Measurements from ENCODE around the gene RNF213.
"Not testable (repeated sequence)": the region's sequence is repeated elsewhere in the genome, so short reads cannot be mapped to it uniquely, and the experiment has no call there.

Gene RNF213

DNA sequence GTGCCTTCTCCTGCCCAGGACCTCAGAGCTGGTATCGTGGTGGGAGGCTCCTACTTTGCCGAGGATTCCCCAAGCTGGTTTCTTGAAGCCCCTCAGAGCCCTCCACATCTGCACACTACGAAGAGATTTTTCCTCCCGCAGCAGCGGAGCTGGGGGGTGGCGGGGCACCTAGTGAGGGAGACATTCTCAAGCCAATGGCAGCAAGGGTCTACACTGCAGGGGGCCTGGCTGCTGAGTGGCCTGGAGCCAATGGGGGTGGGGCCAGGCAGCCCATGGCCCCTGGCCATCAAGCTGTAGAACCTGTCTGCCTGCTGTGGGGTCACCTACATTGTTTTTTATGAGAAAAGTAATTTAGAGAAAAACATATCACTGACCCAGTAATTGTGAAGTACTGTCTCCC is 35.4 kb upstream of the RNF213 start:
- no peak for DNase-seq

DNA sequence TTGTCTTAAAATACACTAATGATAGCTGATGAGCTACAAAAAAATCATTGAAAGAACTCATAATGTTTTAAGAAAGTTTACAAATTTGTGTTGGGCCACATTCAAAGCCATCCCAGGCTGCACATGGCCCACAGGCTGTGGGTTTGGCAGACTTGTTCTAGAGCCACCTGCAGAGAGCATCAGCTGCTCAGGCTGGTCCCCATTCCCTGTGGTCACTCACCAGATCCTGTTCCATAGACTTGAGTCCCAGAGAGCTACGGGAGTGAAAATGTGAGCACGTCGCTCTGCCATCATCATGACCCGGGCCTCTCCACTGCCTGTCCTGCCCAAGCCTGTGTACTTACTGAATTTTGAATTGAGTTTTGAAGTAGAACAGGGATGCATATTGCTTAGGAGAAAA is 33.5 kb upstream of the RNF213 start:
- DNase-seq, result no peak

DNA sequence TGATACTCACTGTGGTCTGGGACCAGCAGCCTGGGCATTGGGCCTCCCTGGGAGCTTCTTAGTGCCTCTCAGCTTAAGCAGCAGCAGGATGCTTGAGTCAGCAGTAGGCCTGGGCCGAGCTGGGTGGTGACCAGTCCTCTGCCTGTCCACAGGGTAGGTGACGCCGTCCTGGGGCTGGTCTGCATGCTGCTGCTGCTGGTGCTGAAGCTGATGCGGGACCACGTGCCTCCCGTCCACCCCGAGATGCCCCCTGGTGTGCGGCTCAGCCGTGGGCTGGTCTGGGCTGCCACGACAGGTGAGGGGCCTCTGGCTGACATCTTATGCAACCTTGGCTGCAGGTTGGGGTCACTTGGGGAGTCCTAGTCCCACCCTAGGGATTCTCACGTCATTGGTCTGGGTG is 33.0 kb upstream of the RNF213 start:
- no peak for DNase-seq

DNA sequence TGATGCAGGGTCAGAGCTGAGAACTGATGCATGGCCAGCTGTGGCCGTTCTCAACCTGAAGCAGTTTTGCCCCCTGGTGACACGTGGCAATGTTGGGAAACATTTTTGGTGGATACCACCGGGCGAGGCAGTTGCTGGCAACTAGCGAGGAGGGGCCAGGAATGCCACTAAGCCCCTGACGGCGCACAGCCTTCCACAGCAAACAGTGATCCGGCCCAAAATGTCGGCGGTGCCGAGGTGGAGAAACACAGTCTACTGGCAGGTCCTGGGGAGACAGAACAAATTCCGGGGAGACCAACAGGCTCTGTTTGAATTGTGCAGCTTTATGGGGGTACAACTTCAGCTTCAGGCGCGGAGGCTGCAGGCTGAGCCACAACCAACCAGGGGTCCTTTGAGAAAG is 32.2 kb upstream of the RNF213 start:
- DNase-seq, result no peak

DNA sequence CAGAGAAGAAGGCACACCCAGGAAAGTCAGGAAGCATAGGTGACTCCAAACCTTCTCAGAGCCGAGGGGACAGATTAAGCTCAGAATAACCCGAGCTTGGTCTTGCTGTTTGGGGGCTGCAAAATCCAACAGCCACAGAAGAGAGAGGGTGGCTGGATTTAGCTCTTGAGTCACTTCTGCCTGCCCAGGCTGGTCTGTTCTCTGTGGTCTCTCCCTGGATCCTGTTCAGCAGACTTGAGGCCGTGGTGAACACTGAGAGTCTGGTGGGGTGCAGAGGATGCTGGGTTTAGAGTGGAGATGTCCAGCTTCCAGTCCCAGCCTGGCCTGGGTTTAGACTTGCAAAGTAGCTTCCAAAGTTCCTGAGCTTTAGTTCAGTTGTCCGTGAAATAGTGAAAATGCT is 31.6 kb upstream of the RNF213 start:
- DNase-seq, result no peak

DNA sequence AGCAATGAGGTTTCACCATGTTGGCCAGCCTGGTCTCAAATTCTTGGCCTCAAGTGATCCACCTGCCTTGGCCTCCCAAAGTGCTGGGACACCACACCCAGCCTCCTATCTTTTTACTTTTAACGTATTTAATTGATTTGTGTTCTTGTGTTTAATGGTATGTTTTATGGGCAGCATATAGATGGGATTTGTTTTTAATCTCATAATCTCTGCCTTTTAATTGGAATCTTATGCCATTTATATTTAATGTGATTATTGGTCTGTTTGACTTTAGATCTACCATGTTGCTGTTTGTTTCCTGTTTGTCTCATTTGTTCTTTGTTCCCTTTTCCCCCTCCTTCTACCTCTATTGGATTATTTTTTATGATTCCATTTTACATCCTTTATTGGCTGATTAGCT is 28.2 kb upstream of the RNF213 start:
- no peak for DNase-seq

DNA sequence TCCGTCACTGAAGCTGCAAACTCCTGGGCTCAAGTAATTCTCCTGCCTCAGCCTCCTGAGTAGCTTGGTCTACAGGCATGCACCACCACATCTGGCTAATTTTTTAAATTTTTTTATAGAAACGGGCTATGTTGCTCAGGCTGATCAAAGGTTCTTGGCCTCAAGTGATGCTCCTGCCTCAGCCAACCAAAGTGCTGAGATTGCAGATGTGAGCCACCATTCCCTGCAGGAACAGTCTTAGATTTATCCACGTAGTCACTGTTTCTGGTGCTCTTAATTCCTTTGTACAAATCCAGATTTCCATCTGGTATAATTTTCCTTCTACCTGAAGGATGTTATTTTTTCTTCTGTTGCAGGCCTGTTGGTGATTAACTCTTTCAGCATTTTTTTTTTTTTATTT is 27.4 kb upstream of the RNF213 start:
- no peak for DNase-seq

DNA sequence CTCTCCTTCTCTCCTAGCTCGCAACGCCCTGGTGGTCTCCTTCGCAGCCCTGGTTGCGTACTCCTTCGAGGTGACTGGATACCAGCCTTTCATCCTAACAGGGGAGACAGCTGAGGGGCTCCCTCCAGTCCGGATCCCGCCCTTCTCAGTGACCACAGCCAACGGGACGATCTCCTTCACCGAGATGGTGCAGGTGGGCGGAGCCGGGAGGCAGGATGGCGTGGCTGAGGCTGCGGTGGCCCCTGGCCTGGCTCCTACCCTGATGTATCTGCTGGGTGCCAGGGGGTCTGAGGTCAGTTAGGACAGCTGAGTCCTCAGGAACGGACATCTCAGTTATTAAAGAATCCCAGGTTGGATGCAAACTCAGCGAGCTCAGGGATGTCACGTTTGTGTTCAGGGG is 23.7 kb upstream of the RNF213 start:
- no peak for DNase-seq

DNA sequence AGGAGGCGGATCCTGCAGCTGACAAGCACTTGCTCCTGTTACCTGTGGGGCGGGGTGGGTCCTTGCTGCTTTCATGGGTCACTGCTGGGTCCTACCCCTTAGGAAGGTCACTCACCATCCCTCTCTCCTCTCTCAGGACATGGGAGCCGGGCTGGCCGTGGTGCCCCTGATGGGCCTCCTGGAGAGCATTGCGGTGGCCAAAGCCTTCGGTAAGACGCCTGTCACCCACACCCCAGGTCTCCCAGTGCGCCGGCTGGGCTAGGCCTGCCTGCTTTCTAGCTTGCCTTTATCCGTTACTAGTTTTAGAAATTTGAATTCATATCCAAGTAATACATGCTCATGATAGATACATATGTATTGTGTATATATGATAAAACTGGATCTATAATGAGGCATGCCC is 23.3 kb upstream of the RNF213 start:
- no peak for DNase-seq

DNA sequence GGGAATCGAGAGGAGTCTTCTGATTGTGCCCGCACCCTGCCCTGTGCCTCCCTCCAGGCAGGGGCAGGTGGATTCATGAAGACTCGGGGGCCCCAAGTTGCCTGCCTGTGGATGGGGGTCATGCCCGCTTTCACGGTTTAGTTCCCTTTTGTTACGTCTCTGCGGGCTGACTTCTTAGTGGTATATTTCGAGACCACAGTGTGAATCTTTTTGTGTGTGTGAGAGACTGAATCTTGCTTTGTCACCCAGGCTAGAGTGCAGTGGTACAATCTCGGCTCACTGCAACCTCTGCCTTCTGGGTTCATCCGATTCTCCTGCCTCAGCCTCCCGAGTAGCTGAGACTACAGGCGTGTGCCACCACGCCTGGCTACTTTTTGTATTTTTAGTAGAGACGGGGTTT is 18.1 kb upstream of the RNF213 start:
- DNase-seq, result no peak

DNA sequence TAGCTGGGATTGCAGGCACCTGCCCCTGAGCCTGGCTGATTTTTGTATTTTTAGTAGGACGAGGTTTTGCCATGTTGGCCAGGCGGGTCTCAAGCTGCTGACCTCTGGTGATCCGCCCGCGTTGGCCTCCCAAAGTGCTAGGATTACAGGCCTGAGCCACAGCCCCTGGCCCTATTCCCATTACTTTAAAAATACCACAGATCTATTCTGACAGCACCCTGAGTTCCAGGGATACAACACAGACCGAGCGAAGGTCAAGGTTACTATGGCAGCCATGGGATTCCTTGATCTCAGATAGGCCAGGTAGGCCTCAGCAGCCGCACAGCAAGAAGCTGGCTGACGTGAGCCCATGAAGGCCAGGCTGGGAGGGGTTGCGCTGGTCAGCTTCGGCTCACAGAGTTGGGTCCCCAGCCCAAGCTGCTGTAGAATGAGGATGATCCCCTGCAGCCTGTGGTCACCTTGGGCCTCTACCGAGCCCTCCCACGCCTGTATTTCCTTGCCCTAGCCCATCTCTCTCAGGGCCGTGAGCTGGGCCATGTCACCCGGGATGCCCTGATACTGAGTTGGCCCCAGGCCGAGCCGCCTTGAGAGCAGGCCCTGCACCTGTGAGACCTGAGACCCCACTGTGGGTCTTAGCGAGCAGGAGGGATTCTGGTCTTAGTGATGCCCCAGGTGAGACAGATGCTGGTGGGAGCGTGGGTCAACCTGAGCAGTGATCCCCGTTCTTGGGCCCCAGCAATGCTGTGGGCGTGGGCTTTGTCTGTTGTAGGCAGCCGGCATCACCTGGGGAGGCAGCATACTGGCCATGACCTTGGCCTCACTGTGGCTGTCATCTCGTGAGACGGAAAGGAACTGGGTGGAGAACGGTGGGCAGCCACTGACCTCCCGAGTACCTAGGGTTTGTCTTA is 16.9 kb upstream of the RNF213 start:
- DNase-seq, result no peak

DNA sequence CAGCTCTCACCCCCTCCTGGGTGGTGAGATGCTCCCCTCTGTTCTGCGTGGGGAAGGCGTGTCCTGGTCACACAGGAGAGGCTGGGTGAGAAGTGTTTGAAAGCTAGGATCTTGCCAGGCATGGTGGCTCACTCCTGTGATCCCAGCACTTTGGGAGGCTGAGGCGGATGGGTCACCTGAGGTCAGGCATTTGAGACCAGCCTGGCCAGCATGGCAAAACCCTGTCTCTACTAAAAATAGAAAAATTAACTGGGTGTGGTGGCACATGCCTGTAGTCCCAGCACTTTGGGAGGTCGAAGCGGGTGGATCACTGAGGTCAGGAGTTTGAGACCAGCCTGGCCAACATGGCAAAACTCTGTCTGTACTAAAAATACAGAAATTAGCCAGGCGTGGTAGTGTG is 16.2 kb upstream of the RNF213 start:
- DNase-seq, result not testable (repeated sequence)

DNA sequence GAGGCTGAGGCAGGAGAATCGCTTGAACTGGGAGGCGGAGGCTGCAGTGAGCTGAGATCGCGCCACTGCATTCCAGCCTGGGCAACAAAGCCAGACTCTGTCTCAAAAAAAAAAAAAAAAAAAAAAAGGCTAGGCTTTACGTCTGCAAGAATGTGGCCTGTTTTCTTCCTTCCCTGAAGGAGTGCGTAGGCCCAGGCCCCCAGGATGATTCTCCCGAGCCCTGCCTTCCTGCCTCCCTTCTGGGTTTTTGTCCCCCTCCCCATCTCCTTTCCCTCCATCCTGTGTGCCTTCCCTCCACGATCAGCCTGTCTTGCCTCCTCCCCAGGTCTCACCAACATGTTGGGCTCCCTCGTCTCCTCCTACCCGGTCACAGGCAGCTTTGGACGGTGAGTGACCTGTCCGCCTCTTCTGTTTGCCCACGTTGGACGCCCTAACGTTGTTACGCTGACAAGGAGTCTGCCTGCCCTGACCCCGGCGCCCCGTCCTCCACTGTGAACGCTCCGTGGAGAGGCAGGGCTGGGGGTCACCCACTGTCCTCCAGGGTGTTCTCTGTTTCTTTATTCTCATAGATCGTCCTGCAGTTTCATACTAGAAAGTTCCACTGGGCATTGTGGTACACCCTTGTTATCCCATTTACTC is 15.7 kb upstream of the RNF213 start:
- no peak for DNase-seq

DNA sequence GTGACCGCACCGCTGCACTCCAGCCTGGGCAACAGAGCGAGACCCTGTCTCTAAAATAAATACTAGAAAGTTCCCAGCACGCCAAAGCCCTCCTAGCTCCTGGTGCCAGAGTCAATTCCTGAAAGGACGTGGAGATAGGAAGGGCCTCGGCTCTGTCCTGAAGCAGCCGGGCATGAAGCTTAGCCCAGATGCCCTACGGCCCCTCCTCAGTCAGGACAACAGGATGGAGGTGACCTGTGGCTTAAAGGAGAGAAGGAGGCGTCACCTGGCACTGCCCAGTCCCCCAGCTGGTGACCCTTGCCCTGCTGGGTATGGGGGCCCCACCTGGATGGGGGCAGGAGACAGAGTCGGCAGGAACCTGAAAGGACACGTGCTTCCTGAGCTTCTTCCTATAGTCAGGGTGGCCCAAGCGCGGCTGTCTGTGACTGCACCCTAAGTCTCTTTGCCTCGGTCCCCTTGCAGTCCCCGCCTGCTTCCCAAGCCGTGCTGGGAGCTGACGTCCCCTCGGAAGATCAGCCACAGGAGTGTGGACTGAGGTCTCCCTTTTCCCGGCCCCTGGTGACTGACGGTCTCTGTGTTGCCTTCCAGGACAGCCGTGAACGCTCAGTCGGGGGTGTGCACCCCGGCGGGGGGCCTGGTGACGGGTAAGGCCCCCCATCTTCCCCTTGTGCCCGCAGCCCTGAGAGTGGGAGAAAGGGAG is 14.9 kb upstream of the RNF213 start:
- no peak for DNase-seq

DNA sequence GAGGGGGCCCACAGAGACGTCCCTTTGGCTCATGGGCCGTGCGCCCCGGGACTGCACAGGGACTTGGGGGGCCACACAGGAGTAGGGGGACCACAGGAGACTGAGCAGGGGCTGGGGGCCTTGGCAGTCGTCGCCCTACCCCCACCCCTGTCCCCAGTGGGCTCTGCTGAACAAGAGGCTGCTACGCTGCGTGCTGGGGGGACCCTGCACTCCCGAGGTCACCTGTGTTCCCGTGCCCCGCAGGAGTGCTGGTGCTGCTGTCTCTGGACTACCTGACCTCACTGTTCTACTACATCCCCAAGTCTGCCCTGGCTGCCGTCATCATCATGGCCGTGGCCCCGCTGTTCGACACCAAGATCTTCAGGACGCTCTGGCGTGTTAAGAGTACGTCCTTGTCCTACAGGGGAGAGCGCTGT is 14.4 kb upstream of the RNF213 start:
- DNase-seq, result no peak

DNA sequence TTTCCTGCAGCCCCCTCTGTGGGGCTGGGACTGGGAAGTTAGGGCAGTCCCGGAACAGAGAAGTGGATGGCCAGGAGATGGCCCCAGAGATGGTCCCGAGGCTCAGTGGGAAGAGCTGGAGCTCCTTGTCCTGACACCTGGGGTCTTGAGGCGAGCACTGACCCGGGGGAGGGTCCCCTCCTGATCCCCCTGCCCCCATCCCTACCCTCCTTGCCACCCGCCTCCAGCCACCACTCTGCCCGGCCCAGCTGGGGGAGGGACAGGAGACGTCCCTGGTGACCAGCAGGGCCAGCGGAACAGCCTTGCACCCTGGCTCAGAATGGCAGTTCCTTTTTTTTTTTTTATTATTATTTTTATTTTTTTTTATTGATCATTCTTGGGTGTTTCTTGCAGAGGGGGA is 13.9 kb upstream of the RNF213 start:
- DNase-seq, result no peak

DNA sequence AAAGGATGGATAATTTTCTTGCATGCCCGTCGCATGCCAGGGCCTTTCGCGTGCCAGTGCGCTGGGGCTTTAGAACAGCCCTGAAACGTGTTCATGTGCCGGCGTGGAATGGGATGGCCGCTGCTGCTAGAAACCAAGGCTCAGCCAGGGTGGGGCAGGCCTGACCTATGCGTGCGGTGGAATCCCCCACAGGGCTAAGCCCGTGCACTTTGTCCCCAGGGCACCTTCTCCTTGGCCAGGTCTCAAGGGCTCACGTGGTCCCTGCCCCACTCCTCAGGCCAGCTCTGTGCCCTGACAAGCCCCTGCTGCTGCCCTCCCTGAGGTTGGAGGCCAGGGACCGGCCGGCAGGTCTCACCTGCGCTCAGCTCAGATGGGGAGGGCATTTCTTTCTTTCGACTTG is 13.1 kb upstream of the RNF213 start:
- no peak for DNase-seq

DNA sequence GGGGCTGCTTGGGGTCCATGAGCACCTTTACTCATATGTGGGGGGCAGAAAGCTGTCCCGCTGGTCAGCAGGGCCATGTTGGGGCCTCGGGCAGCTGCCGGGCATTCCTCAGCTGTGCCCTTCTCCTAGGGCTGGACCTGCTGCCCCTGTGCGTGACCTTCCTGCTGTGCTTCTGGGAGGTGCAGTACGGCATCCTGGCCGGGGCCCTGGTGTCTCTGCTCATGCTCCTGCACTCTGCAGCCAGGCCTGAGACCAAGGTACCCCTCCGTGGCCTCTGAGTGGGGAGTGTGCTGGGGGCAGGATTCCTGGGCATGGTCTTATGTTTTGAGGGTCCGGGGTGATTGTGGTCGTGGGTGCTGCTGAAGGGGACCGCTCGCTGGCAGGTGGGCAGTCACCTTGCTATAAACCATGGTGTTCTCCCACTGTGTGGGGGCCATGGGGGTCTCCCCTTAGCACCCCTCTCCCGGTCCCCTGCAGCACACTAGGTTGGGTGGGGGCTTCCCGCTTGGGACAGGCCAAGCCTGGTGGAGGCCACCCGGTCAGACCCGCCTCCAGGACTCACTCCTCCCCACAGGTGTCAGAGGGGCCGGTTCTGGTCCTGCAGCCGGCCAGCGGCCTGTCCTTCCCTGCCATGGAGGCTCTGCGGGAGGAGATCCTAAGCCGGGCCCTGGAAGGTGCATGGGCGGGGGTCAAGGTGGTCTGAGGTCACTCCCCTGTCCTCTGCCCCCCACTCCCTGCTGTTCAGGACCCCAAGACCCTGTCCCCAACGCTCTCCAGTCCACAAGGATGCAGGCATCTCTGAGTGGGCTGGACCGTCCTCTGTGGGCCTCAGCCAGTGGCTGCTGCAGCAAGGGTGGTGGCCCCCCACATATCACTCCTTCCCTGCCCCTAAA is 12.4 kb upstream of the RNF213 start:
- no peak for DNase-seq

DNA sequence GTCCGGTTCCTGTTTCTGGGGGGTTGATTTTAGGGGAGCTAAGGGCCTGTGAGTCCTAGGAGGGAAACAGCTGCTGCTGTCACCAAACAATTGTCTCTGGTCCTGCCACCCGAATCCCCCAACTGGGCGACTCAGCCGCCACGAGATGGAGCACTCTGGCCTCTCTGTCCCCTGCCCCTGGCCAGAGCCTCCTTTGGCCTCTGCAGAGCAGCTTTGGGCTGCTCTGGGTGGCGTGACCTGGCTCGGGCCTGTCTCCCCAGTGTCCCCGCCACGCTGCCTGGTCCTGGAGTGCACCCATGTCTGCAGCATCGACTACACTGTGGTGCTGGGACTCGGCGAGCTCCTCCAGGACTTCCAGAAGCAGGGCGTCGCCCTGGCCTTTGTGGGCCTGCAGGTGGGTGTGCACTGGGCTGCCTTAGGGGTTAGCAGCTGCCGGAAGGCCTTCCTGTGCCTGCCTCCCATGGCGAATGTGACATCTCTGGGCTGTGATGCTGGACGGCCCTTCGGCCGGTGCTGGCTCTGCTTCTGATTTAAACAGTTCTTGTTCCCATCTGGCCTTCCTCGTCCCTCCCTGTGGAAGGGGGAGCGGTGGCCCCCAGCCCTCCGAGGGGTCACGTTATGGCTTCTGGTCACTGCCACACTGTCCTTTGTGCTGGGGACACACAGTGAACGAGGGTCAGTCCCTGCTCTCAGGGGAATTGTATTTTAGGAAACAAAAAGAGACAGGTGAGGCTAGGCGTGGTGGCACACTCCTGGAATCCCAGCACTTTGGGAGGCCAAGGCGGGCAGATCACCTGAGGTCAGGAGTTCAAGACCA is 11.6 kb upstream of the RNF213 start:
- no peak for DNase-seq

DNA sequence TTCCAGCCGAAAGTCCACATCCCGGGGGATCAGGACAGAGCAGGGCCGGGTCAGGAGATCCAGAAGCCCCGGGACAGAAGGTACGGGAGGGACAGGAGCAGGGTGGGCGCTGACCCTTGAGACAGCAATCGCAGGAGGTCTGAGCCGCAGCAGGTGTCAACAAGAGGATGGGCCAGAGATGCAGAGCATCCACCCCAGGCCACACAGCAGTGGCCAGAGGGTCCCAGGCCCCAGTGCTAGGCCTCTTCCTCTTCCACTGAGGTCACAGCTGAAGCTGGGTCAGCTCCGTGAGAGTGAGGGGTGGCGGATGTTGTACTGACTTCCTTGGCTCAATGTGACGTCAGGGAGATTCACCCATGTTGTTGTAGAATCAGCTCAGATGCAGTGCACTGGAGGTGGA is 8.7 kb upstream of the RNF213 start:
- DNase-seq, result no peak

DNA sequence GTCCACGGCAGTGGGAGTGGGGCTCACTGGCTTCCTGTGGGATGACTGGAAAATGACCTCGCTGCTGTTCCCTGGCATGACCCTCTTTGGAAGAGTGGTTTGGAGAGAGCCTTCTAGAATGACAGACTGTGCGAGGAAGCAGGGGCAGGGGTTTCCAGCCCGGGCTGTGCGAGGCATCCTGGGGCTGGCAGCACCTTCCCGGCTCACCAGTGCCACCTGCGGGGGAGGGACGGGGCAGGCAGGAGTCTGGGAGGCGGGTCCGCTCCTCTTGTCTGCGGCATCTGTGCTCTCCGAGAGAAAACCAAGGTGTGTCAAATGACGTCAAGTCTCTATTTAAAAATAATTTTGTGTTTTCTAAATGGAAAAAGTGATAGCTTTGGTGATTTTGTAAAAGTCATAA is 7.8 kb upstream of the RNF213 start:
- DNase-seq, result peak; percentile 17

All from fibroblast of upper back skin (primary cell).